OCI-LY3 (cell line): Measurements from ENCODE around the gene RPS17.

Experiments
- H2AFZ ChIP-seq: fragments of 200-600, 300-600 bp; shearing (Covaris generic); 2 replicates; pipeline ENCODE4 v1.6.0; 2014; ENCODE audit warnings: antibody characterized with exemption, low read depth, low read length
- H3K27ac ChIP-seq: fragments of 200-600, 300-600 bp; sonication (generic); 2 replicates; pipeline ENCODE4 v1.5.1; 2014; ENCODE audit warnings: mild to moderate bottlenecking, low read length, moderate library complexity, mixed read lengths
- H3K27me3 ChIP-seq: fragments of 200-600, 300-600 bp; sonication (generic); 2 replicates; pipeline ENCODE4 v1.6.1; 2014; ENCODE audit warnings: low read depth, low read length, mixed read lengths
- H3K36me3 ChIP-seq: fragments of 200-600, 300-600 bp; sonication (generic); replicated peaks from 2 replicates; pipeline ENCODE3; 2014; ENCODE audit warnings: low read depth, low read length, mixed read lengths
- H3K4me1 ChIP-seq: fragments of 300-600, 200-600 bp; sonication (generic); 2 replicates; pipeline ENCODE4 v1.6.1; 2014; ENCODE audit warnings: low read length, mixed read lengths
- H3K4me2 ChIP-seq: fragments of 200-600, 300-600 bp; sonication (generic); 2 replicates; pipeline ENCODE4 v1.6.1; 2014; ENCODE audit warnings: low read length, mixed read lengths
- H3K4me3 ChIP-seq: fragments of 300-600, 200-600 bp; sonication (generic); 2 replicates; pipeline ENCODE4 v1.5.1; 2014; ENCODE audit warnings: antibody characterized with exemption, mild to moderate bottlenecking, low read length, moderate library complexity
- H3K79me2 ChIP-seq: fragments of 300-600, 200-600 bp; shearing (Covaris generic); 2 replicates; pipeline ENCODE4 v1.6.1; 2014; ENCODE audit warnings: mild to moderate bottlenecking, low read length, mixed read lengths
- H3K9ac ChIP-seq: fragments of 300-600, 200-600 bp; shearing (Covaris generic); 2 replicates; pipeline ENCODE4 v1.6.0; 2014; ENCODE audit warnings: mild to moderate bottlenecking, low read length, moderate library complexity
- H3K9me3 ChIP-seq: fragments of 200-600, 300-600 bp; shearing (Covaris generic); 2 replicates; pipeline ENCODE4 v1.6.1; 2014; ENCODE audit warnings: low read length, mixed read lengths; ENCODE audit not compliant: insufficient read depth
- H4K20me1 ChIP-seq: fragments of 200-600, 300-600 bp; sonication (generic); 2 replicates; pipeline ENCODE4 v1.6.1; 2016; ENCODE audit warnings: low read length, mixed read lengths; ENCODE audit not compliant: insufficient read depth
- CTCF ChIP-seq: fragments of 200-600, 300-600 bp; sonication (generic); IDR thresholded peaks from 2 replicates; pipeline ENCODE4 v1.5.1; 2014; ENCODE audit warnings: antibody characterized with exemption, low read length, low read depth
- EZH2phosphoT487 ChIP-seq: fragments of 200-600 bp; shearing (Covaris generic); IDR thresholded peaks from 2 replicates; pipeline ENCODE4 v1.6.1; 2018; ENCODE audit warnings: antibody characterized with exemption, mixed run types, low read depth

Gene RPS17

GRCh38 chr15:82532383-82532990 is 7.8 kb downstream of the RPS17 start:
- no peaks in the 10 kb centered on the region for H3K27me3 ChIP-seq

GRCh38 chr15:82531496-82532382 is 8.5 kb downstream of the RPS17 start:
- no peak overlapping the region for H3K4me2 ChIP-seq
- H2AFZ ChIP-seq = no peak overlapping the region
- H3K4me3 ChIP-seq = no peak overlapping the region
- peaks cover 11% of the 10 kb centered on the region for H3K79me2 ChIP-seq
- no peaks in the 10 kb centered on the region for H3K27me3 ChIP-seq
- TF ChIP-seq CTCF (no peak), EZH2phosphoT487 (no peak)
- peaks cover 4% of the 10 kb centered on the region; the same call in 1 of the 2 replicates for H3K4me1 ChIP-seq
- no peak overlapping the region for H3K9ac ChIP-seq
- peaks cover 21% of the 10 kb centered on the region for H4K20me1 ChIP-seq
- H3K27ac ChIP-seq = no peak overlapping the region; the same call in 1 of the 2 replicates
- H3K9me3 ChIP-seq = no peaks in the 10 kb centered on the region
- H3K36me3 ChIP-seq = peaks cover 25% of the 10 kb centered on the region

More at GRCh38 chr15:82532383-82532990, 7.8 kb downstream of the RPS17 start:
- Histone ChIP-seq H2AFZ (no peak overlapping the region), H3K27ac (no peak overlapping the region), H3K9me3 (no peaks in the 10 kb centered on the region), H3K4me3 (no peak overlapping the region), H3K4me1 (peaks cover 5% of the 10 kb centered on the region), H3K9ac (no peak overlapping the region), H4K20me1 (peaks cover 29% of the 10 kb centered on the region), H3K79me2 (peaks cover 18% of the 10 kb centered on the region), H3K4me2 (no peak overlapping the region), H3K36me3 (peaks cover 33% of the 10 kb centered on the region)
- no peak for TF ChIP-seq EZH2phosphoT487
- no peak for TF ChIP-seq CTCF

- peak overlapping the region; percentile 58 for H3K4me3 ChIP-seq
- TF ChIP-seq CTCF (peak; percentile 85), EZH2phosphoT487 (no peak)
- peaks cover 1% of the 10 kb centered on the region; the same call in 1 of the 2 replicates for H3K79me2 ChIP-seq
- H3K27me3 ChIP-seq = no peaks in the 10 kb centered on the region
- 0 out of 2 replicates have a peak overlapping the region, but pooled peaks have one; percentile 12 for H3K27ac ChIP-seq
- H3K36me3 ChIP-seq = peaks cover 16% of the 10 kb centered on the region
- 0 out of 2 replicates have a peak overlapping the region, but pooled peaks have one; percentile 19 for H3K9ac ChIP-seq
- H3K4me1 ChIP-seq = peaks cover 4% of the 10 kb centered on the region; the same call in 1 of the 2 replicates
- no peaks in the 10 kb centered on the region for H3K9me3 ChIP-seq
- H2AFZ ChIP-seq = peak overlapping the region; percentile 83
- peak overlapping the region; percentile 86 for H3K4me2 ChIP-seq
- H4K20me1 ChIP-seq = peaks cover 12% of the 10 kb centered on the region
Measured at GRCh38 chr15:82530606-82531379, 9.5 kb downstream of the RPS17 start.
